GM23248 (cell line): ENCODE data around the gene CABP4.

ENCODE experiments used
- EZH2 ChIP-seq: fragments of 200-600 bp; sonication (generic); IDR thresholded peaks from 2 replicates; pipeline ENCODE4 v1.6.1; 2018; ENCODE audit warnings: antibody characterized with exemption, mild to moderate bottlenecking; ENCODE audit not compliant: insufficient read depth, poor library complexity, severe bottlenecking
- EZH2phosphoT487 ChIP-seq: fragments of 200-600 bp; sonication (generic); IDR thresholded peaks from 2 replicates; pipeline ENCODE4 v1.6.1; 2018; ENCODE audit warnings: antibody characterized with exemption, moderate library complexity, mild to moderate bottlenecking, low read depth; ENCODE audit not compliant: insufficient read depth

GRCh38 chr11:67469508-67469811 lies 14.3 kb downstream of the CABP4 start:
- no peak for TF ChIP-seq EZH2
- TF ChIP-seq EZH2phosphoT487 = no peak
